H9 (cell line): ENCODE data around the gene SNX12. TPM values are rescaled to one million over a fixed set of nuclear protein-coding genes. Genes with fewer than 3 reads are reported as not detected.
A peak's percentile ranks its signal among the peaks of the same experiment; 100 is the strongest.

Source experiments
- DNase-seq: peaks from one replicate; pipeline ENCODE4 v3.0.0-alpha.2; 2017
- H2AFZ ChIP-seq: one replicate; pipeline ENCODE4 v1.6.1; 2013; ENCODE audit warnings: mild to moderate bottlenecking, low read length, control low read depth, moderate library complexity
- H2AK5ac ChIP-seq: 2 replicates; pipeline ENCODE4 v1.6.1; 2013; ENCODE audit warnings: low read length, control low read depth, mixed read lengths; ENCODE audit not compliant: insufficient read length
- H2BK120ac ChIP-seq: one replicate; pipeline ENCODE4 v1.6.1; 2013; ENCODE audit warnings: low read depth, mild to moderate bottlenecking, low read length, control low read depth, inconsistent platforms; ENCODE audit not compliant: poor library complexity, severe bottlenecking
- H2BK12ac ChIP-seq: 2 replicates; pipeline ENCODE4 v1.6.1; 2013; ENCODE audit warnings: low read length, control low read depth, mixed read lengths, low read depth; ENCODE audit not compliant: insufficient read length
- H2BK15ac ChIP-seq: 2 replicates; pipeline ENCODE4 v1.6.1; 2013; ENCODE audit warnings: low read depth, low read length, control low read depth
- H2BK20ac ChIP-seq: one replicate; pipeline ENCODE4 v1.6.1; 2013; ENCODE audit warnings: low read depth, mild to moderate bottlenecking, low read length, control low read depth, inconsistent platforms; ENCODE audit not compliant: poor library complexity, severe bottlenecking
- H2BK5ac ChIP-seq: 2 replicates; pipeline ENCODE4 v1.6.1; 2013; ENCODE audit warnings: low read length, control low read depth, mixed read lengths; ENCODE audit not compliant: insufficient read length
- H3K14ac ChIP-seq: 2 replicates; pipeline ENCODE4 v1.6.1; 2013; ENCODE audit warnings: low read length, control low read depth; ENCODE audit not compliant: insufficient read depth
- H3K18ac ChIP-seq: 2 replicates; pipeline ENCODE4 v1.6.1; 2013; ENCODE audit warnings: low read depth, mild to moderate bottlenecking, mixed read lengths, low read length, control low read depth; ENCODE audit not compliant: insufficient read length
- H3K23ac ChIP-seq: 2 replicates; pipeline ENCODE4 v1.6.1; 2013; ENCODE audit warnings: low read length, control low read depth, mixed read lengths, low read depth; ENCODE audit not compliant: insufficient read length
- H3K23me2 ChIP-seq: 2 replicates; pipeline ENCODE4 v1.6.1; 2013; ENCODE audit warnings: low read depth, mild to moderate bottlenecking, mixed read lengths, low read length, control low read depth; ENCODE audit not compliant: insufficient read length, poor library complexity, severe bottlenecking
- H3K27ac ChIP-seq: 2 replicates; pipeline ENCODE4 v1.5.1; 2013; ENCODE audit warnings: low read length, control low read depth, mixed read lengths, low read depth; ENCODE audit not compliant: insufficient read length
- H3K27me3 ChIP-seq: 2 replicates; pipeline ENCODE4 v1.6.1; 2013; ENCODE audit warnings: low read length, control low read depth, inconsistent platforms; ENCODE audit not compliant: insufficient read depth
- H3K4ac ChIP-seq: 2 replicates; pipeline ENCODE4 v1.6.1; 2013; ENCODE audit warnings: low read depth, mild to moderate bottlenecking, control low read depth, inconsistent platforms, low read length, moderate library complexity
- H3K4me1 ChIP-seq: 2 replicates; pipeline ENCODE4 v1.6.1; 2013; ENCODE audit warnings: low read length, control low read depth, inconsistent platforms; ENCODE audit not compliant: insufficient read depth
- H3K4me2 ChIP-seq: 2 replicates; pipeline ENCODE4 v1.6.1; 2013; ENCODE audit warnings: low read length, control low read depth, mixed read lengths; ENCODE audit not compliant: insufficient read length, insufficient read depth
- H3K56ac ChIP-seq: 2 replicates; pipeline ENCODE4 v1.6.1; 2013; ENCODE audit warnings: low read depth, mild to moderate bottlenecking, mixed read lengths, low read length, control low read depth; ENCODE audit not compliant: insufficient read length
- H3K79me1 ChIP-seq: 2 replicates; pipeline ENCODE4 v1.6.1; 2013; ENCODE audit warnings: low read depth, mild to moderate bottlenecking, moderate library complexity, low read length, control low read depth, inconsistent platforms; ENCODE audit not compliant: insufficient read depth, poor library complexity, severe bottlenecking
- H3K79me2 ChIP-seq: 2 replicates; pipeline ENCODE4 v1.6.1; 2013; ENCODE audit warnings: low read length, control low read depth, inconsistent platforms; ENCODE audit not compliant: insufficient read depth
- H3K9ac ChIP-seq: 2 replicates; pipeline ENCODE4 v1.6.1; 2013; ENCODE audit warnings: low read length, control low read depth, mixed read lengths; ENCODE audit not compliant: insufficient read length; ENCODE audit errors: extremely low read depth
- H3K9me3 ChIP-seq: one replicate; pipeline ENCODE4 v1.6.1; 2013; ENCODE audit warnings: low read depth, low read length, inconsistent platforms; ENCODE audit not compliant: control insufficient read depth
- H3T11ph ChIP-seq: one replicate; pipeline ENCODE4 v1.6.1; 2013; ENCODE audit warnings: mild to moderate bottlenecking, low read length, control low read depth, inconsistent platforms
- H4K20me1 ChIP-seq: one replicate; pipeline ENCODE4 v1.6.1; 2013; ENCODE audit not compliant: control insufficient read depth, insufficient read length, insufficient read depth
- H4K5ac ChIP-seq: 2 replicates; pipeline ENCODE4 v1.6.1; 2013; ENCODE audit warnings: low read depth, mild to moderate bottlenecking, mixed read lengths, low read length, control low read depth; ENCODE audit not compliant: insufficient read length
- H4K8ac ChIP-seq: replicated peaks from 2 replicates; pipeline ENCODE4 v1.6.1; 2013; ENCODE audit warnings: low read length, control low read depth, mixed read lengths, low read depth; ENCODE audit not compliant: insufficient read length
- H4K91ac ChIP-seq: 2 replicates; pipeline ENCODE4 v1.6.1; 2013; ENCODE audit warnings: low read depth, mild to moderate bottlenecking, moderate library complexity, mixed read lengths, low read length, control low read depth; ENCODE audit not compliant: insufficient read length
- H3K27ac Mint-ChIP-seq, 3 experiments: 2 replicates in 2 of 3; 3 replicates in 1 of 3; pipeline ENCODE4 v1.8.0; 2020 to 2021; ENCODE audit warnings: mixed read lengths in 3 of 3, mild to moderate bottlenecking in 1 of 3, moderate library complexity in 1 of 3
- H3K27me3 Mint-ChIP-seq: 2 replicates; pipeline ENCODE4 v1.8.0; 2021; ENCODE audit warnings: low read depth, mild to moderate bottlenecking, moderate library complexity, mixed read lengths
- H3K36me3 Mint-ChIP-seq, 3 experiments: 2 replicates in 2 of 3; 3 replicates in 1 of 3; pipeline ENCODE4 v1.8.0; 2020 to 2021; ENCODE audit warnings: low read depth in 3 of 3, mixed read lengths in 3 of 3; ENCODE audit not compliant: insufficient read depth in 1 of 3
- H3K4me1 Mint-ChIP-seq, 2 experiments: 2 replicates each; pipeline ENCODE4 v1.8.0; 2020; ENCODE audit warnings: mixed read lengths in 2 of 2
- H3K4me3 Mint-ChIP-seq, 2 experiments: 2 replicates in 1 of 2; 3 replicates in 1 of 2; pipeline ENCODE4 v1.8.0; 2020 to 2021; ENCODE audit warnings: mild to moderate bottlenecking in 2 of 2, mixed read lengths in 2 of 2, moderate library complexity in 1 of 2
- H3K9me3 Mint-ChIP-seq, 2 experiments: 2 replicates in 1 of 2; 3 replicates in 1 of 2; pipeline ENCODE4 v1.8.0; 2020; ENCODE audit warnings: mild to moderate bottlenecking in 2 of 2, mixed read lengths in 2 of 2, moderate library complexity in 1 of 2
- total RNA-seq: library from RNA; stranded (reverse); gene quantifications from 2 replicates; pipeline ENCODE4 v1.2.1, GENCODE V29; 2021
- TF ChIP-seq, protein P1 (sequence below): fragments of 200-600 bp; sonication (generic); conservative IDR thresholded peaks from 3 replicates; pipeline ENCODE4 v1.8.0; 2021; ENCODE audit warnings: antibody characterized with exemption, mild to moderate bottlenecking

The SNX12 gene
- total RNA-seq, 1 experiment from 2014 or later: 69.1 TPM

DNA sequence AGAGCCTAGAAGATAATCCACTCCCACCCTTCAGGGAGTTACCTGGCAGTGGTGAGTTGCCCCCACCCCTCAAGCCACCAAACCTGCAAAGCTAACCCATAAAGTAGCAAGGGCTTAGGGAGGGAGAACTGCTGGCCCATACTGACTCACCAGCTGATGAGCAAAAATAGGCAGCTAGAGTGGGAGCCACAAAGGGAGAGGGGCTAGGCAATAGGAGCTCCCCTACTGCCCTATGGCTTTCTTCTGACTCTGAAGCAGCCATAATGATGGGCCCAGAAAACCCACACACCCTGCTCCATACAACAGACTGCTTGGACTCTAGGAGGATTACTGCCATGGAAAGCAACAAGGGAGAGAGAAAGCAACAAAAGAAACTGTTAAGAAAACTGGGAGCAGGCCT lies 8.0 kb downstream of the SNX12 start:
- Histone ChIP-seq H3K79me1 (no peaks in the 10 kb centered on the region), H3K9me3 (peaks cover 13% of the 10 kb centered on the region)
- no peaks in the 10 kb centered on the region; the same call in 1 of the 2 replicates for H3K27me3 Mint-ChIP-seq

More for the DNA sequence above, 8.0 kb downstream of the SNX12 start:
- no peak overlapping the region for H2BK120ac ChIP-seq
- peak overlapping the region; percentile 13 for H3K9ac ChIP-seq
- no peaks in the 10 kb centered on the region for H4K20me1 ChIP-seq
- no peak overlapping the region for H2BK20ac ChIP-seq
- no peak overlapping the region for H4K91ac ChIP-seq
- H3K56ac ChIP-seq: no peak overlapping the region
- no peak overlapping the region for H2AK5ac ChIP-seq
- Mint-ChIP-seq H3K4me3 (no peak overlapping the region), H3K36me3 (peaks cover 21 to 51% (median 43%) of the 10 kb centered on the region in 3 experiments; a peak in 6 of 7 replicates), H3K27ac (no peak overlapping the region), H3K9me3 (peaks cover 50 to 55% of the 10 kb centered on the region in 2 experiments), H3K4me1 (no peaks in the 10 kb centered on the region)
- TF ChIP-seq, protein P1, sequence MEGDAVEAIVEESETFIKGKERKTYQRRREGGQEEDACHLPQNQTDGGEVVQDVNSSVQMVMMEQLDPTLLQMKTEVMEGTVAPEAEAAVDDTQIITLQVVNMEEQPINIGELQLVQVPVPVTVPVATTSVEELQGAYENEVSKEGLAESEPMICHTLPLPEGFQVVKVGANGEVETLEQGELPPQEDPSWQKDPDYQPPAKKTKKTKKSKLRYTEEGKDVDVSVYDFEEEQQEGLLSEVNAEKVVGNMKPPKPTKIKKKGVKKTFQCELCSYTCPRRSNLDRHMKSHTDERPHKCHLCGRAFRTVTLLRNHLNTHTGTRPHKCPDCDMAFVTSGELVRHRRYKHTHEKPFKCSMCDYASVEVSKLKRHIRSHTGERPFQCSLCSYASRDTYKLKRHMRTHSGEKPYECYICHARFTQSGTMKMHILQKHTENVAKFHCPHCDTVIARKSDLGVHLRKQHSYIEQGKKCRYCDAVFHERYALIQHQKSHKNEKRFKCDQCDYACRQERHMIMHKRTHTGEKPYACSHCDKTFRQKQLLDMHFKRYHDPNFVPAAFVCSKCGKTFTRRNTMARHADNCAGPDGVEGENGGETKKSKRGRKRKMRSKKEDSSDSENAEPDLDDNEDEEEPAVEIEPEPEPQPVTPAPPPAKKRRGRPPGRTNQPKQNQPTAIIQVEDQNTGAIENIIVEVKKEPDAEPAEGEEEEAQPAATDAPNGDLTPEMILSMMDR: no peak
- no peak overlapping the region for H3K4me2 ChIP-seq
- no peak overlapping the region for H3K23ac ChIP-seq
- no peak overlapping the region for H2AFZ ChIP-seq
- no peak overlapping the region for H4K5ac ChIP-seq
- H3K79me2 ChIP-seq: peaks cover 2% of the 10 kb centered on the region; the same call in 1 of the 2 replicates
- H3K4me1 ChIP-seq: no peaks in the 10 kb centered on the region
- no peaks in the 10 kb centered on the region for H3K27me3 ChIP-seq
- no peaks in the 10 kb centered on the region for H3K23me2 ChIP-seq
- H3K14ac ChIP-seq: no peak overlapping the region
- no peak overlapping the region for H2BK12ac ChIP-seq
- H3K4ac ChIP-seq: no peak overlapping the region
- no peak overlapping the region for H3K18ac ChIP-seq
- H3T11ph ChIP-seq: no peak overlapping the region
- H2BK15ac ChIP-seq: no peak overlapping the region
- H4K8ac ChIP-seq: no peak overlapping the region
- no peak for DNase-seq
- H3K27ac ChIP-seq: no peak overlapping the region
- H2BK5ac ChIP-seq: no peak overlapping the region
